WI38 (cell line): ENCODE results near the gene UTP4.
A peak's percentile ranks its signal among the peaks of the same experiment; 100 is the strongest.

Source experiments
- H3K4me3 ChIP-seq: 2 replicates; pipeline ENCODE4 v1.5.1; 2011; ENCODE audit warnings: low read depth, mild to moderate bottlenecking, control low read depth, low read length
- CTCF ChIP-seq: IDR thresholded peaks from 2 replicates; pipeline ENCODE4 v1.5.1; 2012; ENCODE audit warnings: low read depth, mild to moderate bottlenecking, control low read depth, low read length

The UTP4 gene

GRCh38 chr16:69106491-69107315, 25.7 kb upstream of the UTP4 start:
- peak overlapping the region; percentile 60 for H3K4me3 ChIP-seq
- TF ChIP-seq CTCF, result no peak

GRCh38 chr16:69107316-69107962, 25.0 kb upstream of the UTP4 start:
- TF ChIP-seq CTCF, result no peak
- H3K4me3 ChIP-seq, result no peak overlapping the region; the same call in 1 of the 2 replicates

GRCh38 chr16:69108064-69108904, 24.2 kb upstream of the UTP4 start:
- H3K4me3 ChIP-seq, result no peak overlapping the region
- TF ChIP-seq CTCF, result no peak

GRCh38 chr16:69108905-69109252, 23.6 kb upstream of the UTP4 start:
- no peak for TF ChIP-seq CTCF
- no peak overlapping the region for H3K4me3 ChIP-seq

GRCh38 chr16:69109486-69110270, 22.8 kb upstream of the UTP4 start:
- no peak for TF ChIP-seq CTCF
- no peak overlapping the region for H3K4me3 ChIP-seq

GRCh38 chr16:69110406-69110805, 22.0 kb upstream of the UTP4 start:
- H3K4me3 ChIP-seq, result no peak overlapping the region
- TF ChIP-seq CTCF, result no peak
